Activated T-cell treated with anti-CD3 and anti-CD28 coated beads, Interleukin-2, amount 50 U/mL, for 4 hours (primary cell): Measurements from ENCODE around the gene TNPO1. TPM values are rescaled to one million over a fixed set of nuclear protein-coding genes. Genes with fewer than 3 reads are reported as not detected.
A peak's percentile ranks its signal among the peaks of the same experiment; 100 is the strongest.
"Not testable (repeated sequence)": the region's sequence is repeated elsewhere in the genome, so short reads cannot be mapped to it uniquely, and the experiment has no call there.

ENCODE experiments used
- ATAC-seq, 2 donors: fragments of 200-7000 bp; cut with Tn5 transposase; one replicate each; pipeline ENCODE4 v1.10.0; 2021
- DNase-seq: peaks from one replicate; pipeline ENCODE4 v3.0.0-alpha.2; 2020
- H3K27me3 Mint-ChIP-seq: one replicate; pipeline ENCODE4 v1.8.0; 2021; ENCODE audit warnings: low read depth, mixed read lengths
- H3K36me3 Mint-ChIP-seq: one replicate; pipeline ENCODE4 v1.8.0; 2022; ENCODE audit warnings: mixed read lengths; ENCODE audit not compliant: insufficient read depth
- H3K4me1 Mint-ChIP-seq: one replicate; pipeline ENCODE4 v1.8.0; 2021; ENCODE audit warnings: low read depth, mixed read lengths
- H3K4me3 Mint-ChIP-seq: one replicate; pipeline ENCODE4 v1.8.0; 2021; ENCODE audit warnings: mild to moderate bottlenecking, moderate library complexity, mixed read lengths
- H3K9me3 Mint-ChIP-seq: one replicate; pipeline ENCODE4 v1.8.0; 2021; ENCODE audit warnings: mixed read lengths
- total RNA-seq, 3 donors: library from RNA; stranded (reverse); gene quantifications; one replicate each; pipeline ENCODE4 v1.2.1, GENCODE V29; 2021

TNPO1 gene
- 100 to 1,000 TPM; 145 to 166 (median 152) TPM for total RNA-seq

DNA sequence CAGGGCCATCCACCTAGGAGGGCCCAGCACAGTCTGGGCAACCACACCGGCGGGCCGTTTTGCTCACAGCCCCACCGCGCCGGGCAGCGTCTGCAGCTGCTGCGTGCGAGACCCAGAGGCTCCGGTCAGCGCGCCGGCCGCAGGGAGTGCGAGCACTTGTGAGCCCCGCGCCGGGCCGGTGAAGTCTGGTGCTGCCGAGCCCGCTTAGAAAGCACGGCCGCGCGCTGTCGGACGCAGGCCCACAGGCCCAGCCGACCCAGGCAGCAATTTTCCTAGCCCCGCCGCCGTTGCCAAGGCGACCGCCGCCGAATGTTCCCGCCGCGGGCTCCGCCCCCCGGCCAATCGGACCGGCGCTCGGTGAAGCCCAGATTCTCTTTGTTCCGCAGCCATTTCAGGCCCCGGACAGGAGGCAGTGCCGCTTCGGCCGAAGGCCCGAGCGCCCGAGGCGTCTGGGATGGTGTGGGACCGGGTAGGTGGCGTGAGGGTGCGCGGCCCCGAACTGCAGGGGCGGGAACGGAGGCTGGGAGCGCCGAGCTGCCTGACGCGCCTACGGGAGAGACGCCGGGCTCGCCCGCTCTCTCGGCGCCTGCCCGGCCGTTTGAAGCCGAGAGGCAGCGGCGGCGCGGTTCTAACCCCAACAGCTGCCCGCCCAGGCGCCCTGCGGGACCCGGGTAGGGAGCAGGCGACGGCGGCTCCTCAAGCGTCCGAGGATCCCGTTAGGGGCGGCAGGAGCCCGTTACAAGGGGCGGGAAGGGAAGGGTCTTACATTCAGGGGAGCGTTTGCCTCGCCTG lies at the start of gene TNPO1:
Gene TNPO1 (plus strand): TSS at position 378 of the 792 bp plus-strand sequence. CDS start 77 bp downstream, at position 455.
- Mint-ChIP-seq H3K36me3 (no peaks in the 10 kb centered on the region), H3K9me3 (no peaks in the 10 kb centered on the region), H3K27me3 (peaks cover 10% of the 10 kb centered on the region), H3K4me1 (peaks cover 17% of the 10 kb centered on the region), H3K4me3 (peak within 1 kb of the TSS; percentile 92)
- peak; percentile 82 to 85 for ATAC-seq
- DNase-seq, result peak; percentile 76

DNA sequence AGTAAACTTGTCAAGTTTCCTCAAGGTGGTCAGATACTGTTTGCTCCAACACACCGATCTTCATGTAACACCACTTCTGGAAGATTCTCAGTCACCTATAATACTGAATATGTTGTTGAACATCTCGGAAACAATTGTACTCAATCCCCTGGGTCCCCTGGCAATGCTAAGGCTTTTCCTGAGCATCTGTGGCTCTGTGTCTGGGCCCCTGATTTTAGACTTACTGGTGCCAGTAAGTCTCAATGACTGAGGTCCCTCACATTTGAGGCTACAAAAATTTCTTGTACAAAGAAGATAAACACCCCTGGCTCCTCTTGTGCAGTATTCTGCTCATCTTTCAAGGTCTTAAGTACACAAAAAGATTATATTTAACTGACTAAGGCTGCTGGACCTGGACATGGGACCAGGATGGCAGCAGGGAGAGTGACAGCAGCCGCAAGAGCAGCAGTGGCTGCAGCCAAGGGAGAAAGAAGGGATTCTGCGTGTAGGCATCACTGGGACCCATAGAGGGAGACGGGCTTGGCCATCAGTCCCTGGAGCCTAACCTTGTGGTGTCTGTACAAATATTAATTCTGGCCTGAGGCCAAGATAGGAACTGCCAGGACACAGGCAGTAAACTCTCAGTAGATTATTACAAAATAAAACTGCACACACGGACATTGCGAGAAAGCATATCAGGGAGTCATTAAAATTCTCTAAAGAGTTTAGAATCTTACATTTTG lies 49.0 kb upstream of the TNPO1 start:
- DNase-seq, result no peak
- H3K27me3 Mint-ChIP-seq, result peaks cover 6% of the 10 kb centered on the region
- H3K9me3 Mint-ChIP-seq, result peaks cover 3% of the 10 kb centered on the region
- no peak for ATAC-seq
- H3K4me1 Mint-ChIP-seq, result no peaks in the 10 kb centered on the region
- no peaks in the 10 kb centered on the region for H3K36me3 Mint-ChIP-seq
- no peak overlapping the region for H3K4me3 Mint-ChIP-seq

DNA sequence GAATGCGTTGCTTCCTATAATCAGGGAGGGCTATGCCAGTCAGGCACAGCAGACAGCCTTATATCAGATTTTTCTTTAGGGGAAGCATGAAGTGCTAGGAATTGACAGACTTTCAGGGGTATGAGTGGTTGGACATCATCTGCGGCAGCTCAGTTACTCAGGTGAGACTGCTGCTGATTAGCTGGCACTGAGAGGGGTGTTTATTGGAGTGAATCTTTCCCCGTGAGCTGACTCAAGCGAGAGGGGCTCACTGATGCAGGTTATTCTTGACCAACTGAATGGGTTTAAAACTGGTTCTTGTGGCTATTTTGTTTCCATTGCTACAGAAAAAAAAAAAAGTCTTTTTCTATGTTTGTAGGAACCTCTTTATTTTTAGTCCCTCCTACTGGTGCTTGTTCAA lies 46.2 kb upstream of the TNPO1 start:
- H3K4me3 Mint-ChIP-seq, result no peak overlapping the region
- peaks cover 9% of the 10 kb centered on the region for H3K27me3 Mint-ChIP-seq
- no peak for ATAC-seq
- no peaks in the 10 kb centered on the region for H3K4me1 Mint-ChIP-seq
- H3K9me3 Mint-ChIP-seq, result peaks cover 3% of the 10 kb centered on the region
- DNase-seq, result no peak
- no peaks in the 10 kb centered on the region for H3K36me3 Mint-ChIP-seq

DNA sequence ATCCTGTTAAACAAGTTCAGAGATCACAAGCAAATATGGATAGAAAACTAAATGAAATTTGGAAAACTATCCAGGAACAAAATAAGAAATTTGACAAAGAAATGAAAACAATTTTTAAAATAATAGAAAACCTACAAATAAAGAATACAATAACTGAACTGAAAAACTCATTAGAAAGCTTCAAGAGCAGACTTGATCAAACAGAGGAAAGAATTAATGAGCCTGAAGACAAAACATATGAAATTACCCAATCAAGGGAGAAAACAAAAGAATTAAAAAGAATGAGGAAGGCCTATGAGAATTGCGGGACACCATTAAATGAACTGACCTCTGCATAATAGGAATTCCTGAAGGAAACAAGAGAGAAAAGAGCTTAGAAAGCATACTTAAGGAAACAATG lies 39.8 kb upstream of the TNPO1 start:
- no peak overlapping the region for H3K4me3 Mint-ChIP-seq
- no peaks in the 10 kb centered on the region for H3K4me1 Mint-ChIP-seq
- peaks cover 42% of the 10 kb centered on the region for H3K9me3 Mint-ChIP-seq

DNA sequence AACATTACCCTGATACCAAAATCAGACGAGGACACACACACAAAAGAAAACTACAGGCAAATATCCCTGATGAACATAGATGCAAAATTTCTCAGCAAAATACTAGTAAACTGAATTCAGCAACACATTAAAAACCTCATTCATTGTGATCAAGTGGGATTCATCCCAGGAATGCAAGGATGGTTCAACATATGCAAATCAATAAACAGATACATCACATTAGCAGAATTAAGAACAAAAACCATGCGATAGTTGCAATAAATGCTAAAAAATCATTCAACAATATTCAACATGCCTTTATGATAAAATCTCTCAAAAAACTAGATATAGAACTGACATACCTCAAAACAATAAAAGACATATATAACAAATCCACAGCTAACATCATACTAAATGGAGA lies 36.9 kb upstream of the TNPO1 start:
- DNase-seq (no peak), ATAC-seq (no peak)
- peaks cover 18% of the 10 kb centered on the region for H3K27me3 Mint-ChIP-seq
- no peak overlapping the region for H3K4me3 Mint-ChIP-seq
- peaks cover 42% of the 10 kb centered on the region for H3K9me3 Mint-ChIP-seq
- H3K4me1 Mint-ChIP-seq, result no peaks in the 10 kb centered on the region
- H3K36me3 Mint-ChIP-seq, result peaks cover 4% of the 10 kb centered on the region

More for the DNA sequence above, 39.8 kb upstream of the TNPO1 start:
- ATAC-seq (no peak), DNase-seq (no peak)
- H3K36me3 Mint-ChIP-seq, result peaks cover 4% of the 10 kb centered on the region
- H3K27me3 Mint-ChIP-seq, result peaks cover 18% of the 10 kb centered on the region

DNA sequence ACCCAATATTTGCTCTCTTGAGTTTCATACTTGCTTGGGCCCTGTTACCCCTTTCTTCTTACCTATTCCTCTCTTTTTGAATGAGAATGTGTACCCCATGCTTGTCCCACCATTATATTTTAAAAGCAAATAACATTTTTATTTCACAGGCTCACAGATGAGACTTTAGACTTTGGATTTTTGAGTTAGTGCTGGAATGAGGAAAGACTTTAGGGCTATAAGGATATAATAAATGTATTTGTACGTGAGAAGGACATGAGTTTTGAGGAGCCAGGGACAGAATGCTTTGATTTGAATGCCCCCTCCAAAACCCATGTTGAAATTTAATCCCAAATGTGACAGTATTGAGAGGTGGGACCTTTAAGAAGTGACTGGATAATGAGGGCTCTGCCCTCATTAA lies 33.1 kb upstream of the TNPO1 start:
- ATAC-seq, result no peak
- H3K4me3 Mint-ChIP-seq, result no peak overlapping the region
- DNase-seq, result no peak
- H3K4me1 Mint-ChIP-seq, result no peaks in the 10 kb centered on the region
- H3K27me3 Mint-ChIP-seq, result peaks cover 3% of the 10 kb centered on the region
- peaks cover 18% of the 10 kb centered on the region for H3K9me3 Mint-ChIP-seq
- H3K36me3 Mint-ChIP-seq, result no peaks in the 10 kb centered on the region

DNA sequence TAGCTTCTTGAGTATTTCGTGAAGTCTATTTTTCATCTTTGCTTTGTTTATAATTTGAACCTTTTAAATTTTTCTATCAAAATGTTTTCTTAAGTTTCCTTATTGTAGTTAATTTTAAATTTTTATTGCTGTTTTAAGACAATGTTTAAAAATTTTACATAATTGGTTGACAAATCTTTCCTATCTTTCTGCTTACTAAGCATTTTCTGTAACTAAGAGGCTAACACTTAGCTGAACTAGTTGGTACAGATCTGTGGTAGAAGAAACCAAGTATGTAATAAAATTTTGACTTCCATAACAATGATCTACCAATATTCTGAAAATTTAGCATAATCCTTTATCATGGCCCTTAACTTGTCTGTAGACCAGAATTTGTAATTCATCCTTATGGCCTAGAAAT lies 32.3 kb upstream of the TNPO1 start:
- H3K27me3 Mint-ChIP-seq, result peaks cover 2% of the 10 kb centered on the region
- H3K9me3 Mint-ChIP-seq, result peaks cover 12% of the 10 kb centered on the region
- no peak for DNase-seq
- no peak overlapping the region for H3K4me3 Mint-ChIP-seq
- no peaks in the 10 kb centered on the region for H3K36me3 Mint-ChIP-seq
- H3K4me1 Mint-ChIP-seq, result no peaks in the 10 kb centered on the region
- ATAC-seq, result no peak

DNA sequence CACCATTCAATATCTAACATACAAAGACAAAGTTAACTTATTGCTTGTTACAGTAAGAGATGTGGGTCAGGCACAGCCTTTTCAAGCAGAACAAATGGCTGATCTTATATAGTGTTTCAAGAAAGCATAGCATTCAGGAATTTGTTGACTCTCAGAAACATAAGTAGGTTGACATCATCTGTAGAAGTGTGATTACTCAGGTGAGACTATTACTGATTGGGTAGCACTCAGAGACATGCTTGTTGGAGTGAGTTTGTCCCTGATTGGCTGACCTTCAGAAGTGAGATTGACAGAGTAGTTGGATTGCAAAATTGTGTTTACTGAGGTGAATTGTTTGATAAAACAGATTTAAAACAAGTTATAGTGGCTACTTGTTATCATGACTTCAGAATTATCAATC lies 30.7 kb upstream of the TNPO1 start:
- H3K9me3 Mint-ChIP-seq, result no peaks in the 10 kb centered on the region
- no peaks in the 10 kb centered on the region for H3K4me1 Mint-ChIP-seq
- H3K36me3 Mint-ChIP-seq, result no peaks in the 10 kb centered on the region
- DNase-seq (no peak), ATAC-seq (no peak)
- peaks cover 2% of the 10 kb centered on the region for H3K27me3 Mint-ChIP-seq
- H3K4me3 Mint-ChIP-seq, result no peak overlapping the region

DNA sequence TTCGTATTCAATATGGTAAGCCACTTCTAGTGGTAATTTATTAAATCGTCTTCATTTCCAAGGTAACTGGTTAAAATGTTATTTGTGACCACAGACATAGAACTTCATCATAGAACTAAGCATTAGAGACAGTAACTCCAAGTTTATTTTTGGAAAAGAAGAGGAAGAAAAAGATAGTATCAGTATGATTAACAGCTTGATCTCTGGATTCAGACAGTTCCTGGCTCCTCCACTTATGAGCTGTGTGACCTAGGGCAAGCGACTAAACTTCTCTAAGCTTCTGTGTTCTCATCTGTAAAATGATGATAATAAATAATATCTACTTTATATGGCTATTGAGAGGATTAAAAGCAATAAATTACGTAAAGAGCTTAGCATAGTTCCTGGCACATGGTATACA lies 29.8 kb upstream of the TNPO1 start:
- ATAC-seq, result no peak

DNA sequence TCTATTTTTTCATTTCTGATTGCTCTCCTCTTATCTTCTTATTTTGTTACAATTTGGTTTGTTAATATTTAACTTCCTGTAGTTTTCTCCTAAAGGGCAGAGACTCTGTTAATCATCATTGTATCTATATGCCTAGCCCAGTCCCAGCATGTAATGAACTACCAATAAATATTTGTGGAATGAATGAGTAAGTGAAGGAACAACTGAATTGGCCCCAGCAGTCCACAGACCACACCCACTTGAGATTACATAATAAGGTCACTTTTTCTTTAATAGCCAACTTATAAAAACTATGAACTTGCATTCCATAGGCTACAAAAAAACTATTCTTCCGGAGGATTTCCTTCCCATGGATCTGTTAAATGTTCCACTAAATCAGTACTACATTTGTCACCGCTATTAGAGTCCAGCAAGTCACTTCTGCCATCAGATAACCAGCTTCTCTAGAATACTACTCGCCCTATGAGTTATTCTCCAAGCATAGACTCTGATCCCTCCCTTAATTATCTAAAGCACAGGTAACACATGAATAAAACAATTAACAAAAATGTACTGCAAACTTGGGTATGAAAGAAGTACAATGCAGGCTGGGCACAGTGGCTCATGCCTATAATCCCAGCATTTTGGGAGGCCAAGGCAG lies 27.5 kb upstream of the TNPO1 start:
- no peak for DNase-seq
- H3K4me3 Mint-ChIP-seq, result no peak overlapping the region
- peaks cover 11% of the 10 kb centered on the region for H3K27me3 Mint-ChIP-seq
- no peaks in the 10 kb centered on the region for H3K36me3 Mint-ChIP-seq
- ATAC-seq, result no peak
- H3K9me3 Mint-ChIP-seq, result no peaks in the 10 kb centered on the region
- H3K4me1 Mint-ChIP-seq, result no peaks in the 10 kb centered on the region

More for the DNA sequence above, 29.8 kb upstream of the TNPO1 start:
- no peak overlapping the region for H3K4me3 Mint-ChIP-seq
- no peaks in the 10 kb centered on the region for H3K36me3 Mint-ChIP-seq
- H3K27me3 Mint-ChIP-seq, result peaks cover 4% of the 10 kb centered on the region
- H3K4me1 Mint-ChIP-seq, result no peaks in the 10 kb centered on the region
- no peak for DNase-seq
- no peaks in the 10 kb centered on the region for H3K9me3 Mint-ChIP-seq

DNA sequence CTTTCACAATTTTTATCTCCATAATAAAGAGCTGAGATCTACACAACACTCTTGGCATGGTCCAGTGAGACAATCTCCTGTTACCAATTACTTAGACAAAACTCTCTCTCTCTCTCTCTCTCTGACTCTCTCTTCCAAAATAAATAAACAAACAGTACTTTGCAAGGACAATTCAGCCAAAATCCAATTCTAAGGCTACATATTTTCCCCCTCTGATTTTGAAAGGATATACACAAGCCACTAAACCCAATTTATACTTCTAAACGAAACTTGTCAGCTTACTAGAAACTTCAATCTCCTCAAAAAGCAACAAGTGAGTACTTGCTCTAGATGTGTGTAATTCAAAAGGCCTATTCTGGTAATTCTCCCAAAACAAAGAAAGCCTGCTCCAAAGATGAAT lies 26.3 kb upstream of the TNPO1 start:
- Mint-ChIP-seq H3K4me3 (no peak overlapping the region), H3K27me3 (peaks cover 13% of the 10 kb centered on the region), H3K36me3 (no peaks in the 10 kb centered on the region), H3K4me1 (no peaks in the 10 kb centered on the region), H3K9me3 (no peaks in the 10 kb centered on the region)
- ATAC-seq (no peak), DNase-seq (no peak)

DNA sequence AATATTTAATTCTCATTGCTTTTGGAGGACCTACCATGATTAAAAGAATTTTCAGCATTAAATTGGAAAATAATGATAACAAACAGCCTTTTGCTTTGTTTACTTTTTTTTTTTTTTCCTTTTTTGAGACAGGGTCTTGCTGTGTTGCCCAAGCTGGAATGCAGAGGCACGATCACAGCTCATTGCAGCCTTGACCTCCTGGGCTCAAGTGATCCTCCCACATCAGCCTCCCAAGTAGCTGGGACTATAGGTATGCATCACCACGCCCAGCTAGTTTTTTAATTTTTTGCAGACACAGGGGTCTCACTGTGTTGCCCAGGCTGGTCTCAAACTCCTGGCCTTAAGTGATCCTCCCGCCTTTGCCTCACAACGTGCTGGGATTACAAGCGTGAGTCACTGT lies 23.8 kb upstream of the TNPO1 start:
- peaks cover 18% of the 10 kb centered on the region for H3K27me3 Mint-ChIP-seq
- H3K9me3 Mint-ChIP-seq, H3K4me3 Mint-ChIP-seq, H3K4me1 Mint-ChIP-seq, DNase-seq, H3K36me3 Mint-ChIP-seq, ATAC-seq: not testable (repeated sequence)

DNA sequence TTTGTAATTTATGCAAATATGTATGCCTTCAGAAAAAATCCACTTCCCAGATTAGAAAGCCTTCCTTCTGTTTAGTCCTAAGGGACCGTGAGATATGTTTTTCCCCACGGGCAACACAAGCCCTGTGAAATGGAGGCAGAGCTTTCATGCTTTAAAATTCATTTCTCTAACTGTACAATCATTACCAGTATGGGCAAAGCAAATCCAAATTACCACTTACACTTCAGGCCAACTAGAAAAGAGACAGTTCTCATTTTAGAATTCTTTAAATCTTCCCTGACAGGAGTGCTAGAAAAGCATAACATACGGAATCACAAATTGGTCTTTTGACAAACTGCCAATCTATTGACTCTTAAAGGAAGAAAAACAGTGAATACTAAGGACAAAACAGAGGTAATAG lies 20.5 kb upstream of the TNPO1 start:
- H3K9me3 Mint-ChIP-seq, result no peaks in the 10 kb centered on the region
- DNase-seq (no peak), ATAC-seq (no peak)
- no peak overlapping the region for H3K4me3 Mint-ChIP-seq
- H3K27me3 Mint-ChIP-seq, result peaks cover 22% of the 10 kb centered on the region
- no peaks in the 10 kb centered on the region for H3K4me1 Mint-ChIP-seq
- H3K36me3 Mint-ChIP-seq, result no peaks in the 10 kb centered on the region

DNA sequence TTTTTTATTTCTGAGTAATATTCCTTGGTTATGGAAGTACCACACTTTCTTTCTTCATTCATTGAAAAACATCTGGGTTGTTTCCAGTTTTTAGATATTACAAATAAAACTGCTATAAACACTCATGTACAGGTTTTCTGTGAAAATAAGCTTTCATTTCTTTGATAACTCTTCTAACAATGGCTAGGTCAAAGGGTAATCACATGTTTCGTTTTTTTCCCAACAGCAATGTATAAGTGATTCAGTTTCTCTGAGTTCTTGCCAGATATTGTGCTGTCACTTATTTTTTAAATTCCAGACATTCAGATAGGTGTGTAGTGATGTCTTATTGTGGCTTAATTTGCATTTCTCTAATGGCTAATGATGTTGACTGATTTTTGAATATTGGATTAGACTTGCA lies 16.7 kb upstream of the TNPO1 start:
- ATAC-seq (no peak), DNase-seq (no peak)
- H3K4me3 Mint-ChIP-seq, result no peak overlapping the region
- no peaks in the 10 kb centered on the region for H3K4me1 Mint-ChIP-seq
- peaks cover 11% of the 10 kb centered on the region for H3K27me3 Mint-ChIP-seq
- H3K36me3 Mint-ChIP-seq, result no peaks in the 10 kb centered on the region
- no peaks in the 10 kb centered on the region for H3K9me3 Mint-ChIP-seq
